ENCODE results near the gene SLC28A1.

SLC28A1 gene

GRCh38 chr15:84859651-84860050, 24.8 kb upstream of the SLC28A1 start:
- TF ChIP-seq CTCF (conservative IDR thresholded peaks at IDR 0.05; ENCODE audit: control insufficient read depth, insufficient read depth, low read depth, low read length), result no peak
- no peak for DNase-seq (ENCODE audit: low read depth)
- H3K4me3 ChIP-seq (ENCODE audit: control insufficient read depth, low read depth, low read length), result no peak overlapping the region

- no peak for DNase-seq (ENCODE audit: low read depth)
- no peak for TF ChIP-seq CTCF (conservative IDR thresholded peaks at IDR 0.05; ENCODE audit: control insufficient read depth, insufficient read depth, low read depth, low read length)
- H3K4me3 ChIP-seq (ENCODE audit: control insufficient read depth, low read depth, low read length), result no peak overlapping the region
These were observed 22.7 kb upstream of the SLC28A1 start for GRCh38 chr15:84861781-84862180.

GRCh38 chr15:84862214-84862975, 22.1 kb upstream of the SLC28A1 start:
- no peak for DNase-seq (ENCODE audit: low read depth)
- no peak overlapping the region for H3K4me3 ChIP-seq (ENCODE audit: control insufficient read depth, low read depth, low read length)
- no peak for TF ChIP-seq CTCF (conservative IDR thresholded peaks at IDR 0.05; ENCODE audit: control insufficient read depth, insufficient read depth, low read depth, low read length)

- no peak overlapping the region for H3K4me3 ChIP-seq (ENCODE audit: control insufficient read depth, low read depth, low read length)
- TF ChIP-seq CTCF (conservative IDR thresholded peaks at IDR 0.05; ENCODE audit: control insufficient read depth, insufficient read depth, low read depth, low read length), result peak; percentile 26
- peak; percentile 36 for DNase-seq (ENCODE audit: low read depth)
These were observed 20.7 kb upstream of the SLC28A1 start for GRCh38 chr15:84863565-84864443.

GRCh38 chr15:84864444-84864795, 20.0 kb upstream of the SLC28A1 start:
- TF ChIP-seq CTCF (conservative IDR thresholded peaks at IDR 0.05; ENCODE audit: control insufficient read depth, insufficient read depth, low read depth, low read length), result no peak
- no peak overlapping the region for H3K4me3 ChIP-seq (ENCODE audit: control insufficient read depth, low read depth, low read length)
- DNase-seq (ENCODE audit: low read depth), result no peak

- H3K4me3 ChIP-seq (ENCODE audit: control insufficient read depth, low read depth, low read length), result no peak overlapping the region
- no peak for TF ChIP-seq CTCF (conservative IDR thresholded peaks at IDR 0.05; ENCODE audit: control insufficient read depth, insufficient read depth, low read depth, low read length)
- no peak for DNase-seq (ENCODE audit: low read depth)
These were observed 19.3 kb upstream of the SLC28A1 start for GRCh38 chr15:84865074-84865569.

Measured in fibroblast of mammary gland (primary cell).